Sigmoid colon (tissue), 7 donors: ENCODE results near the gene UBE2Q1. TPM values are rescaled to one million over a fixed set of nuclear protein-coding genes. Genes with fewer than 3 reads are reported as not detected.

Experiments
- DNase-seq: peaks from one replicate; pipeline ENCODE4 v3.0.0-alpha.2; 2019
- H3K27ac ChIP-seq, 4 donors: fragments of 200-600 bp; sonication (generic); one replicate each; pipeline ENCODE4 v1.5.1; 2016 to 2019; ENCODE audit warnings: mild to moderate bottlenecking in 1 of 4
- H3K27me3 ChIP-seq, 3 donors: fragments of 200-600 bp; sonication (generic); one replicate each; pipeline ENCODE4 v1.5.1; 2019; ENCODE audit warnings: mild to moderate bottlenecking in 1 of 3
- H3K36me3 ChIP-seq, 4 donors: fragments of 200-600 bp; sonication (generic); one replicate each; pipeline ENCODE4 v1.5.1; 2016 to 2019
- H3K4me1 ChIP-seq, 4 donors: fragments of 200-600 bp; sonication (generic); one replicate each; pipeline ENCODE4 v1.5.1; 2017 to 2019
- H3K4me3 ChIP-seq, 4 donors: fragments of 200-600 bp; sonication (generic); one replicate each; pipeline ENCODE4 v1.5.1; 2017 to 2019; ENCODE audit warnings: mild to moderate bottlenecking in 2 of 4, moderate library complexity in 1 of 4
- H3K9me3 ChIP-seq, 4 donors: fragments of 200-600 bp in 3 of 4; sonication (generic) in 3 of 4; one replicate each; pipeline versions ENCODE4 v1.5.1 to v1.6.1; 2013 to 2019
- EP300 ChIP-seq, 4 donors: sonication (generic); formaldehyde crosslinking; IDR thresholded peaks; one replicate each; pipeline ENCODE4 v1.6.1; 2017; ENCODE audit warnings: antibody characterized with exemption in 4 of 4
- POLR2A ChIP-seq, 2 donors: fragments of 450-650 bp; IDR thresholded peaks; one replicate each; pipeline ENCODE4 v1.6.1; 2016; ENCODE audit warnings: antibody characterized with exemption in 2 of 2, mild to moderate bottlenecking in 2 of 2, moderate library complexity in 2 of 2
- POLR2AphosphoS5 ChIP-seq, 4 donors: sonication (generic); formaldehyde crosslinking; IDR thresholded peaks; one replicate each; pipeline ENCODE4 v1.6.1; 2017; ENCODE audit warnings: antibody characterized with exemption in 4 of 4
- WGBS, 2 donors: extraction: QIAGEN DNeasy Blood & Tissue Kit; methylation state at CpG; one replicate each; pipeline ENCODE4 v1.1.7; 2013; 5-methylcytosine and 5-hydroxymethylcytosine counted together
- intact Hi-C: fragments of 100-400 bp; cut with DNase I; formaldehyde crosslinking; loops from one replicate; pipeline ENCODE4 v1.15.1; 2023
- polyA plus RNA-seq, 3 donors: library from polyadenylated mRNA; stranded (reverse); fragments of 200-250 nt; gene quantifications; one replicate each; pipeline ENCODE4 v1.2.3, GENCODE V29; 2013
- total RNA-seq, 4 donors: library from RNA; depleted of rRNA; stranded (reverse); fragments of >200 nt; gene quantifications; one replicate each; pipeline ENCODE4 v1.1.0, GENCODE V29; 2016
- TF ChIP-seq, protein P1 (sequence below), 4 experiments: fragments of 450-650 bp in 3 of 4; fragments of 200-600 bp in 1 of 4; IDR thresholded peaks; one replicate each; pipeline ENCODE4 v1.5.1; 2016 to 2019; ENCODE audit warnings: antibody characterized with exemption in 4 of 4, mild to moderate bottlenecking in 3 of 4, moderate library complexity in 2 of 4
- donor health status: healthy with polysubstance abuse.
- donor health status: Bipolar disorder and iron deficiency.
- donor health status: healthy.

The UBE2Q1 gene
- total and polyA plus RNA-seq, 7 donors, result 15.1 to 40.7 (median 18.9) TPM

GRCh38 chr1:154577346-154578057 lies 19.0 kb upstream of the UBE2Q1 start:
- 77 to 78% methylated on average over 7 of the region's 7 CpGs for WGBS, 2 donors
- H3K4me1 ChIP-seq, result no peaks in the 10 kb centered on the region
- H3K36me3 ChIP-seq, result peaks cover 0 to 45% (median 19%) of the 10 kb centered on the region in 4 donors
- DNase-seq, result no peak
- H3K27ac ChIP-seq, result no peak overlapping the region
- H3K4me3 ChIP-seq, result no peak overlapping the region
- intact Hi-C loops, result no loop called here
- TF ChIP-seq POLR2AphosphoS5 (IDR thresholded peaks at IDR 0.05) (no peak), POLR2A (IDR thresholded peaks at IDR 0.05) (no peak)
- H3K27me3 ChIP-seq, result no peaks in the 10 kb centered on the region
- H3K9me3 ChIP-seq, result no peaks in the 10 kb centered on the region

GRCh38 chr1:154575951-154576566 lies 17.6 kb upstream of the UBE2Q1 start:
- 79 to 82% methylated on average over 8 of the region's 8 CpGs for WGBS, 2 donors
- H3K9me3 ChIP-seq, result no peaks in the 10 kb centered on the region
- intact Hi-C loops, result no loop called here
- H3K27ac ChIP-seq, result no peak overlapping the region
- TF ChIP-seq, protein P1, sequence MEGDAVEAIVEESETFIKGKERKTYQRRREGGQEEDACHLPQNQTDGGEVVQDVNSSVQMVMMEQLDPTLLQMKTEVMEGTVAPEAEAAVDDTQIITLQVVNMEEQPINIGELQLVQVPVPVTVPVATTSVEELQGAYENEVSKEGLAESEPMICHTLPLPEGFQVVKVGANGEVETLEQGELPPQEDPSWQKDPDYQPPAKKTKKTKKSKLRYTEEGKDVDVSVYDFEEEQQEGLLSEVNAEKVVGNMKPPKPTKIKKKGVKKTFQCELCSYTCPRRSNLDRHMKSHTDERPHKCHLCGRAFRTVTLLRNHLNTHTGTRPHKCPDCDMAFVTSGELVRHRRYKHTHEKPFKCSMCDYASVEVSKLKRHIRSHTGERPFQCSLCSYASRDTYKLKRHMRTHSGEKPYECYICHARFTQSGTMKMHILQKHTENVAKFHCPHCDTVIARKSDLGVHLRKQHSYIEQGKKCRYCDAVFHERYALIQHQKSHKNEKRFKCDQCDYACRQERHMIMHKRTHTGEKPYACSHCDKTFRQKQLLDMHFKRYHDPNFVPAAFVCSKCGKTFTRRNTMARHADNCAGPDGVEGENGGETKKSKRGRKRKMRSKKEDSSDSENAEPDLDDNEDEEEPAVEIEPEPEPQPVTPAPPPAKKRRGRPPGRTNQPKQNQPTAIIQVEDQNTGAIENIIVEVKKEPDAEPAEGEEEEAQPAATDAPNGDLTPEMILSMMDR (IDR thresholded peaks at IDR 0.05), result no peak
- TF ChIP-seq POLR2AphosphoS5 (IDR thresholded peaks at IDR 0.05), result peak in 1 of 4 donors; percentile 16
- no peak for TF ChIP-seq EP300 (IDR thresholded peaks at IDR 0.05)
- H3K4me1 ChIP-seq, result no peaks in the 10 kb centered on the region
- DNase-seq, result no peak
- H3K36me3 ChIP-seq, result peaks cover 0 to 30% (median 9%) of the 10 kb centered on the region in 4 donors
- no peak overlapping the region for H3K4me3 ChIP-seq
- H3K27me3 ChIP-seq, result no peaks in the 10 kb centered on the region

GRCh38 chr1:154575147-154575927 lies 16.9 kb upstream of the UBE2Q1 start:
- Histone ChIP-seq H3K27ac (no peak overlapping the region), H3K4me3 (no peak overlapping the region), H3K36me3 (peaks cover 0 to 23% (median 4%) of the 10 kb centered on the region in 4 donors), H3K27me3 (no peaks in the 10 kb centered on the region), H3K4me1 (no peaks in the 10 kb centered on the region), H3K9me3 (no peaks in the 10 kb centered on the region)
- 73 to 82% methylated on average over 10 of the region's 10 CpGs for WGBS, 2 donors
- TF ChIP-seq, protein P1 (IDR thresholded peaks at IDR 0.05), result no peak
- TF ChIP-seq EP300 (IDR thresholded peaks at IDR 0.05) (no peak), POLR2A (IDR thresholded peaks at IDR 0.05) (no peak), POLR2AphosphoS5 (IDR thresholded peaks at IDR 0.05) (no peak)
- no peak for DNase-seq
- intact Hi-C loops, result no loop called here

GRCh38 chr1:154574716-154575115 lies 16.3 kb upstream of the UBE2Q1 start:
- DNase-seq, result peak; percentile 54
- TF ChIP-seq POLR2AphosphoS5 (IDR thresholded peaks at IDR 0.05), result peak in 1 of 4 donors; percentile 2
- TF ChIP-seq POLR2A (IDR thresholded peaks at IDR 0.05), result no peak
- no peak overlapping the region for H3K27ac ChIP-seq
- no peaks in the 10 kb centered on the region for H3K9me3 ChIP-seq
- no peaks in the 10 kb centered on the region for H3K27me3 ChIP-seq
- peaks cover 0 to 17% (median 0%) of the 10 kb centered on the region in 4 donors for H3K36me3 ChIP-seq
- 11 to 23% methylated on average over 7 of the region's 7 CpGs for WGBS, 2 donors
- intact Hi-C loops, result no loop called here
- no peaks in the 10 kb centered on the region for H3K4me1 ChIP-seq
- H3K4me3 ChIP-seq, result no peak overlapping the region

DNA sequence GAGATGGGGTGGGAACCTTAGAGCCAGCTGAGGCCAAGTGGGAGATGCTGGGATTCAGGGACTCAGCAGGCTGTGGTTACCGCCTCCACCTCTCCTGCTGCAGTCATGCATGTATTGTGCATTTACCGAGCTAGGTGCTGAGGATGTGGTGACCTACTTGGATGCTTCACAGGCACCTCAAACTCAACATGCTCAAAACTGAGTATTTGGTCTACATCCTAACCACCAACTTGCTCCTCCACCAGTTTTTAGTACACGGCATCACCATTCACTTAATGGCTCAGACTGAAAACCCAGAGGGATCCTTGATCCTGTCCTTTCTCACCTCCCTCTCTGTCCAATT lies 14.7 kb upstream of the UBE2Q1 start:
- intact Hi-C loops, result no loop called here
- H3K9me3 ChIP-seq, result no peaks in the 10 kb centered on the region
- peaks cover 0 to 7% (median under 1%) of the 10 kb centered on the region in 3 donors for H3K27me3 ChIP-seq
- peaks cover 0 to 1% (median 0%) of the 10 kb centered on the region in 4 donors for H3K36me3 ChIP-seq
- H3K27ac ChIP-seq, result no peak overlapping the region
- 80 to 91% methylated on average over 3 of the region's 3 CpGs for WGBS, 2 donors
- TF ChIP-seq POLR2AphosphoS5 (IDR thresholded peaks at IDR 0.05) (no peak), POLR2A (IDR thresholded peaks at IDR 0.05) (no peak), EP300 (IDR thresholded peaks at IDR 0.05) (no peak)
- TF ChIP-seq, protein P1 (IDR thresholded peaks at IDR 0.05), result no peak
- no peak overlapping the region for H3K4me3 ChIP-seq
- peaks cover 0 to 1% (median under 1%) of the 10 kb centered on the region in 4 donors for H3K4me1 ChIP-seq
- DNase-seq, result no peak
